HG02973 (cell line): ENCODE data around the gene LGSN.
A peak's percentile ranks its signal among the peaks of the same experiment; 100 is the strongest.
"Not testable (repeated sequence)": the region's sequence is repeated elsewhere in the genome, so short reads cannot be mapped to it uniquely, and the experiment has no call there.

ENCODE experiments used
- ATAC-seq: cut with Tn5 transposase; IDR thresholded peaks from one replicate; pipeline ENCODE4 v1.9.1; 2021; ENCODE audit warnings: moderate library complexity; ENCODE audit not compliant: unreplicated experiment

LGSN gene, protein sequence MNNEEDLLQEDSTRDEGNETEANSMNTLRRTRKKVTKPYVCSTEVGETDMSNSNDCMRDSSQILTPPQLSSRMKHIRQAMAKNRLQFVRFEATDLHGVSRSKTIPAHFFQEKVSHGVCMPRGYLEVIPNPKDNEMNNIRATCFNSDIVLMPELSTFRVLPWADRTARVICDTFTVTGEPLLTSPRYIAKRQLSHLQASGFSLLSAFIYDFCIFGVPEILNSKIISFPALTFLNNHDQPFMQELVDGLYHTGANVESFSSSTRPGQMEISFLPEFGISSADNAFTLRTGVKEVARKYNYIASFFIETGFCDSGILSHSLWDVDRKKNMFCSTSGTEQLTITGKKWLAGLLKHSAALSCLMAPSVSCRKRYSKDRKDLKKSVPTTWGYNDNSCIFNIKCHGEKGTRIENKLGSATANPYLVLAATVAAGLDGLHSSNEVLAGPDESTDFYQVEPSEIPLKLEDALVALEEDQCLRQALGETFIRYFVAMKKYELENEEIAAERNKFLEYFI

GRCh38 chr6:63319939-63320338 is at the start of gene LGSN:
TSS of gene LGSN (minus strand) at chr6:63319983. CDS start at chr6:63319943, 40 bp downstream.
- ATAC-seq: no peak

GRCh38 chr6:63368347-63368746 is 48.6 kb upstream of the LGSN start:
- ATAC-seq: no peak

DNA sequence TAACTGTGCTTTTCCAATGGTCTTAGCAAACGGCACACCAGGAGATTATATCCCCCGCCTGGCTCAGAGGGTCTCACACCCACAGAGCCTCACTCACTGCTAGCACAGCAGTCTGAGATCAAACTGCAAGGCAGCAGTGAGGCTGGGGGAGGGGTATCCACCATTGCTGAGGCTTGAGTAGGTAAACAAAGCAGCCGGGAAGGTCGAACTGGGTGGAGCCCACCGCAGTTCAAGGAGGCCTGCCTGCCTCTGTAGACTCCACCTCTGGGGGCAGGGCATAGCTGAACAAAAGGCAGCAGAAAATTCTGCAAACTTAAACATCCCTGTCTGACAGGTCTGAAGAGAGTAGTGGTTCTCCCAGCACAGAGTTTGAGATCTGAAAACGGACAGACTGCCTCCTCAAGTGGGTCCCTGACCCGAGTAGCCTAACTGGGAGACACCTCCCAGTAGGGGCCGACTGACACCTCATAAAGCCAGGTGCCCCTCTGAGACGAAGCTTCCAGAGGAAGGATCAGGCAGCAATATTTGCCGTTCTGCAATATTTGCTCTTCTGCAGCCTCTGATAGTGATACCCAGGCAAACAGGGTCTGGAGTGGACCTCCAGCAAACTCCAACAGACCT is 42.8 kb upstream of the LGSN start:
- ATAC-seq: not testable (repeated sequence)

DNA sequence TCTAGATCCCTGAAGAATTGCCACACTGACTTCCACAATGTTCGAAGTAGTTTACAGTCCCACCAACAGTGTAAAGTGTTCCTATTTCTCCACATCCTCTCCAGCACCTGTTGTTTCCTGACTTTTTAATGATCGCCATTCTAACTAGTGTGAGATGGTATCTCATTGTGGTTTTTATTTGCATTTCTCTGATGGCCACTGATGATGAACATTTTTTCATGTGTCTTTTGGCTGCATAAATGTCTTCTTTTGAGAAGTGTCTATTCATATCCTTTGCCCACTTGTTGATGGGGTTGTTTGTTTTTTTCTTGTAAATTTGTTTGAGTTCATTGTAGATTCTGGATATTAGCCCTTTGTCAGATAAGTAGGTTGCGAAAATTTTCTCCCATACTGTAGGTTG is 37.6 kb upstream of the LGSN start:
- not testable (repeated sequence) for ATAC-seq

DNA sequence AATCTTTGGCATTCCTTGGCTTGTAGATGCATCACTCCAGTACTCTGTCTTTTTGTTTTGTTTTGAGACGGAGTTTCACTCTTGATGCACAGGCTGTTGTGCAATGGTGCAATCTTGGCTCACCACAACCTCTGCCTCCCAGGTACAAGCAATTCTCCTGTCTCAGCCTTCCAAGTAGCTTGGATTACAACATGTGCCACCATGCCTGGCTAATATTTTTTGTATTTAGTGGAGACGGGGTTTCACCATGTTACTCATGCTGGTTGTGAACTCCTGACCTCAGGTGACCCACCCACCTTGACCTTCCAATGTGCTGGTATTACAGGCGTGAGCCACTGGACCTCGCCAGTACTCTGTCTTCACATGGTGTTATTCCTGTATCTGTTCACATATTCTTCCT is 35.8 kb upstream of the LGSN start:
- ATAC-seq: no peak

DNA sequence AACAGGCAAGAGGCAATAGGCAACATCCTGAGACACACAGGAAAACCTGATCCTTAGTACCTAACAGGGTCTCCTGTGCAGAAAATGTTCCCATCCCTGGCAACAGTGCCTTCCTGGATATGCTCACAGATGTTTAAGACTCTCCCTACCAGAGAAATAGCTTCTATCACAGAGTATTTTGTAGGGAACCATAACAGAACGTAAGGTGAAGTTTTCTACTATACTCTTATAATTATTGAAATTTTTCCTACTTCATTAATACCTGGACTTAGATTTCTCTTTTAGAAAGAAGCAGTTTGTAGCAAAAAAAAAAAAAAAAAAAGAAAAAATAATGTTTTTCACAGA is 33.5 kb upstream of the LGSN start:
- ATAC-seq: no peak

GRCh38 chr6:63352544-63353285 is 32.9 kb upstream of the LGSN start:
- peak; percentile 94 for ATAC-seq

DNA sequence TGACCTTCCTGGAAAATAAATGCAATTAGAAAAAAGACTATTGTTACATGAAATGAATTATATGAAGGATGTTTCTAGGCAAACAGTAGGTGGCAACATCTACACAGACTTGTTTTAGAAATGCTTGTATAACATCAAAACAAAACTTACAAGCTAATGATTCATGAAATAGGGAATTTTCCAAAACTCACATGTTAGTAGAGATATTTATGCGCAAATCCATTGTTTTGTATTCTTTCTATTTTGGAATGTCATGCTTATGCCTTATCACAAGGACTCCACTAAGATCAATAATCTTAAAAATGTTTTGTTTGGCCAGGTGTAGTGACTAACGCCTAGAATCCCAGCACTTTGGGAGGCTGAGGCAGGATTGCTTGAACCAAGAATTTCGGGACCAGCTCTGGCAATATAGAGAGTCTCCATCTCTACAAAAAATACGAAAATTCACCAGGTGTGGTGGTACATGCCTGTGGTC is 32.3 kb upstream of the LGSN start:
- peak; percentile 37 for ATAC-seq

DNA sequence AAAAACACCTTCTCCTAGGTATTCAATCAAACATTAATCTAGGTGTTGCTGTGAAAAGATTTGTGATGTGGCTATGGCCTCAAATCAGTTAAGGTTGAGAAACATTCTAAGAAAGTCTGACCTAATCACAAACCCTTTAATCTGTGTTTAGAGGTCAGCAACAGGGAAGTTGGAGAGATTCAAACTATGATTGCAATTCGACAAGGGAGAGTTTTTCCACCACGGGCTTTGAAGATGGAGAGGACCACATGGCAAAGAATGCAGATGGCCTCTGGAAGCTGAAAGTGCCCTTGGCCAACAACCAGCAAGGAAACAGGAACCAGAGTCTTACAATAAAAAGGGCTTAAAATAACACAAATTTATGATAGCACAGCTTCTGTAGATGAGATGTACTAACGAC is 29.6 kb upstream of the LGSN start:
- ATAC-seq: no peak

DNA sequence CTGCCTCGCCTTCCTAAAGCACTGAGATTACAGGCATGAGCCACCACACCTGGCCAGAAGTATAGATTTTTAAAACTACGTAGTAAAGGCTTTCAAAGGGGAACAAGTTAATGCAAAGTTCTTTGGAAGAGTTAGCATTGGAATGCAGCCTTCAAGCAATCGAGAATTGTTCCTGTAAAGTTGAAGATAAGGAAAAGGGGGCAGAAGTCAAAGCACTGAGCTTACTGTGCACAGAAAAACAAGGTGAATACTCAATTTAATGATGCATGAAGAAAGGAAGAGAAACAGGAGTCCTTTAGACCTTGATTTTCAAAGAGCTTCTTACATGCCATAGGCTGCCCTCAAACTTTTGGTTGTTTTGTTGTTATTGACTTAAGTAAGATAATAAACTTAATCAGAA is 29.1 kb upstream of the LGSN start:
- ATAC-seq: no peak

DNA sequence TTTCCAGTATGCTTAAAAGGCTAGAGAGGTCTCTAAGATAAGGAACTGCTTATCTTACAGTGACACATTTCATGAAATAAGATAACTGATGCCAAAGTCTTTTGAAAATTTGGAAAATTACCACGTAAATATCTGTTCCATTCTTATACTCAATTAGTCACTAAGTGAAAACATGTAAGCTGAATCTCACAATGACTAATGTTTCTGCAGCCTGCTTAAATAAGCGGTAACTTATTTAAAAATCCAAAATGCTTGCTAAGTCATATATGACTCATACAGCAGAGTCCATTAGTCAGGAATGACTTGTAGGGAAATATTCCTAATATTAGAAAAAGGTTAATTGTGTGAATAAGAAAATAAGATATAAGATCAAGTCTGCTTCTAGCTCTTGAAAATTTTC is 27.8 kb upstream of the LGSN start:
- ATAC-seq: peak; percentile 41

- no peak for ATAC-seq
Observed at GRCh38 chr6:63346217-63346835, 26.5 kb upstream of the LGSN start.

DNA sequence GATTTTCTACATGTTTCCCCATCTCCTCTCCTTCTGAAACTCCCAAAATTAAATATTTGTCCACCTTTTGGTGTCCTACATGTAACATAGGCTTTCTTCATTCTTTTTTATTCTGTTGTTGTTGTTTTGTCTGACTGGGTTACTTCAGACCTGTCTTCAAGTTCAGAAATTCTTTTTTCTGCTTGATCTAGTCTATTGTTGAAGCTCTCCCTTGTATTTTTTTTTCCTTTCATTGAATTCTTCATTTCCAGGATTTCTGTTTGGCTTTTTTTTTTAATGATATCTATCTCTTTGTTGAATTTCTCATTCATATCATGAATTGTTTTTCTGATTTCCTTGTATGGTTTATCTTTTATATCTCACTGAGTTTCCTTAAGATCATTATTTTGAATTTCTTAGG is 20.6 kb upstream of the LGSN start:
- ATAC-seq: no peak

DNA sequence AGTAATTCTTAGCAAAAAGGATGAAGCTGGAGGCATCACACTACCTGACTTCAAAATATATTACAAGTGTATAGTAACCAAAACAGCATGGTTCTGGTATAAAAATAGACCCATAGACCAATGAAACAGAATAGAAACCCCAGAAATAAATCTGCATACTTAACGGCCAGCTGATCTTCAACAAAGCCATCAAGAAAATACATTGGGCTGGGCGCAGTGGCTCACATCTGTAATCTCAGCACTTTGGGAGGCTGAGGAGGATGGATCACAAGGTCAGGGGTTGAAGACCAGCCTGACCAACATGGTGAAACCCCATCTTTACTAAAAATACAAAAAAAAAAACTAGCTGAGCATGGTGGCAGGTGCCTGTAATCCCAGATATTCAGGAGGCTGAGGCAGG is 14.9 kb upstream of the LGSN start:
- not testable (repeated sequence) for ATAC-seq

DNA sequence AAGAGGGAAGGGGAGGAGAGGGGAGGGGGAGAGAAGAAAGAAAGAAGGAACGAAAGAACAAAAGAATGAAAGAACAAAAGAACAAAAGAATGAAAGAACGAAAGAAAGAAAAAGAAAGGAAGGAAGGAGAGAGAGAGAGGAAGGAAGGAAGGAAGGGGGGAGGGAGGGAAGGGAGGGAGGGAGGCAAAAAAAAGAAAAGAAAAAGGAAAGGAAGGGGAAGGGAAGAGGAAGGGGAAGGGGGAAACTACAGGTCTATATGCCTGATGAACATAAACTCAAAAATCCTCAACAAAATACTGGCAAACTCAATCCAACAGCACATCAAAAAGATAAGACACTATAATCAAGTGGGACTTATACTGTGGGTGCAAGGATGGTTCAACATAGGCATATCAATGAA is 13.7 kb upstream of the LGSN start:
- ATAC-seq: no peak

- not testable (repeated sequence) for ATAC-seq
Observed at GRCh38 chr6:63326630-63327029, 6.8 kb upstream of the LGSN start.

GRCh38 chr6:63322981-63323380 is 3.2 kb upstream of the LGSN start:
- ATAC-seq: no peak

DNA sequence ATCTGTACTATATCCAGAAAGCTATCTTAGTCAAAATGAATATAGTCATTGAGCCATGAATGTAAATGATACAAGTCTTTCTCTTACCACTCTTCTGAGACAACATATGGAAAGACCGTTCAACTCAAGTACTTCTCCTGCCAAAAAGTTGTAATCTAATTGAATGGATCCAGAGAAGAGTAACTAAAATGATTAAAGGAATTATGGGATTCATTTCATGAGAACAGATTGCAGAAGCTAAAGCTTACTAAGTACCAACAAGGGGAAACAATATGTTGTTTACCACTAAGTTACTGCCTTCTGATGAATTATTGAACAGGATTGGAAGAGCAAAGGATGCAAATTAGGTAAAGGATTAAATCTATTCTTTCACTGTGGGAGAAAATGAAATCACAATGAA is 2.0 kb upstream of the LGSN start:
- no peak for ATAC-seq

GRCh38 chr6:63317641-63318040 is 2.1 kb downstream of the LGSN start:
- no peak for ATAC-seq

DNA sequence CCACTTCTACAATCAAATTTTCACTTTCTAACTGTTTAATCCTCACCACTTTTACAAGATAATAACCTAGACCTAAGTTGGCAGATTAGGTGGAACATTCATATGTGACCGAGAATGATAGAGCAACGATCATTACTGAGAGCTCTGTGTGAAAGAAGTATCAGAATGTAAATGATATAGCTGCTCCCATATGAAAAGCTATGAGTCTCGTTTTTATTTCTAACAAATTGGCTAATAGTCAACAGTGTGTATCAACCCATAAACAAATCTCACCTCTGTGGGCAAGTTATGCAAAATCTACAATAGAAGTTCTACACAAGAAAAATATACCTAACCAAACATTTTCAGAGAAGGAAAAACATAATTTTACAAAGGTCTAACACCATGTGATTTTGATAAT is 3.7 kb downstream of the LGSN start:
- ATAC-seq: no peak

- ATAC-seq: no peak
Observed at GRCh38 chr6:63313111-63313510, 6.7 kb downstream of the LGSN start.
